ENCODE measurements around the gene ARAP1. TPM values are rescaled to one million over a fixed set of nuclear protein-coding genes. Genes with fewer than 3 reads are reported as not detected.

The ARAP1 gene
- polyA plus RNA-seq, 1 donor (not counting 4 experiments of a cell fraction or from before 2014, with no cell fraction given) = 32.8 TPM

DNA sequence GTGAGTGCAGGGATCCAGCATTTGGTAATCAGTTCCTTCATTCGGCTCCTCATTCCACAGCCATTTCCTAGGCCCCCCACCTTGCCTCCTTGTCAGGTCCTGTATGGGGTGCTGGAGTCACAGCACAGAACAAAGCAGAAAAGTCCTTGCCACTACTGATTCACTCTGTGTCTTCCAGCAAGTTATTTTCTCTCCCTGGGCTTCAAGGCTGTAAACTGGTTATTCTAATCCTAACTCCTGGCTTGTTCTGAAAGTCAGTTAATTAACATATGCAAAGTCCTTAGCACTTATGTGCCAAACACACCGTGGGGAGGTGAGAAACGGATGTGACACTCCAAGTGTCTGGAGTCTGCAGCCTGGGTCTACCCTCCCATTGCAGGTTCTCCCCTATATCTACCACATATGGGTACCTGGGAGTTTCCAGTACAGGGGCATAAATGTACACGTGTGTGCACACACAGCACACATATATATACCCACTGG lies 47.4 kb downstream of the ARAP1 start:
- Histone ChIP-seq H3K9ac (ENCODE audit: control insufficient read depth, extremely low read depth, insufficient read depth, low read length) (no peak overlapping the region), H3K27ac (ENCODE audit: control insufficient read depth, insufficient read depth, low read length) (no peak overlapping the region), H3K4me2 (ENCODE audit: control insufficient read depth, extremely low read depth, insufficient read depth, low read depth, low read length) (no peak overlapping the region), H3K9me3 (ENCODE audit: control insufficient read depth, low read depth, low read length) (no peaks in the 10 kb centered on the region), H3K36me3 (ENCODE audit: control insufficient read depth in 2 of 2, extremely low read depth in 1 of 2, insufficient read depth in 2 of 2, low read length in 2 of 2) (peaks cover 40 to 46% of the 10 kb centered on the region in 2 experiments), H4K20me1 (ENCODE audit: control insufficient read depth, extremely low read depth, insufficient read depth, low read length) (peaks cover 5% of the 10 kb centered on the region), H2AFZ (ENCODE audit: control insufficient read depth, low read length) (no peak overlapping the region), H3K4me3 (ENCODE audit: control insufficient read depth in 2 of 3, extremely low read depth in 1 of 3, insufficient read depth in 2 of 3, low read depth in 1 of 3, low read length in 3 of 3) (no peak overlapping the region), H3K4me1 (ENCODE audit: control insufficient read depth, extremely low read depth, insufficient read depth, low read length) (peaks cover 7% of the 10 kb centered on the region), H3K9me1 (ENCODE audit: control insufficient read depth, extremely low read depth, insufficient read depth, low read length) (peaks cover 1% of the 10 kb centered on the region), H3K27me3 (ENCODE audit: control insufficient read depth, extremely low read depth, insufficient read depth, low read length) (no peaks in the 10 kb centered on the region), H3K79me2 (ENCODE audit: control insufficient read depth, insufficient read depth, low read length) (no peaks in the 10 kb centered on the region)
- TF ChIP-seq, protein P1, sequence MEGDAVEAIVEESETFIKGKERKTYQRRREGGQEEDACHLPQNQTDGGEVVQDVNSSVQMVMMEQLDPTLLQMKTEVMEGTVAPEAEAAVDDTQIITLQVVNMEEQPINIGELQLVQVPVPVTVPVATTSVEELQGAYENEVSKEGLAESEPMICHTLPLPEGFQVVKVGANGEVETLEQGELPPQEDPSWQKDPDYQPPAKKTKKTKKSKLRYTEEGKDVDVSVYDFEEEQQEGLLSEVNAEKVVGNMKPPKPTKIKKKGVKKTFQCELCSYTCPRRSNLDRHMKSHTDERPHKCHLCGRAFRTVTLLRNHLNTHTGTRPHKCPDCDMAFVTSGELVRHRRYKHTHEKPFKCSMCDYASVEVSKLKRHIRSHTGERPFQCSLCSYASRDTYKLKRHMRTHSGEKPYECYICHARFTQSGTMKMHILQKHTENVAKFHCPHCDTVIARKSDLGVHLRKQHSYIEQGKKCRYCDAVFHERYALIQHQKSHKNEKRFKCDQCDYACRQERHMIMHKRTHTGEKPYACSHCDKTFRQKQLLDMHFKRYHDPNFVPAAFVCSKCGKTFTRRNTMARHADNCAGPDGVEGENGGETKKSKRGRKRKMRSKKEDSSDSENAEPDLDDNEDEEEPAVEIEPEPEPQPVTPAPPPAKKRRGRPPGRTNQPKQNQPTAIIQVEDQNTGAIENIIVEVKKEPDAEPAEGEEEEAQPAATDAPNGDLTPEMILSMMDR (optimal IDR thresholded peaks at IDR 0.05 in 1 of 3, IDR thresholded peaks at IDR 0.05 in 1 of 3, conservative IDR thresholded peaks at IDR 0.05 in 1 of 3; ENCODE audit: extremely low read depth in 1 of 3, insufficient read depth in 2 of 3, low read length in 3 of 3) = no peak
- no peak for TF ChIP-seq EZH2 (IDR thresholded peaks at IDR 0.05; ENCODE audit: low read length)
- dilution Hi-C loops (cut with MboI; ENCODE audit: extremely low pct_ligation_motif_present, low sequenced_read_pairs) = no loop called here
- FAIRE-seq (no peak), DNase-seq (ENCODE audit: low read depth, low spot score) (no peak)

DNA sequence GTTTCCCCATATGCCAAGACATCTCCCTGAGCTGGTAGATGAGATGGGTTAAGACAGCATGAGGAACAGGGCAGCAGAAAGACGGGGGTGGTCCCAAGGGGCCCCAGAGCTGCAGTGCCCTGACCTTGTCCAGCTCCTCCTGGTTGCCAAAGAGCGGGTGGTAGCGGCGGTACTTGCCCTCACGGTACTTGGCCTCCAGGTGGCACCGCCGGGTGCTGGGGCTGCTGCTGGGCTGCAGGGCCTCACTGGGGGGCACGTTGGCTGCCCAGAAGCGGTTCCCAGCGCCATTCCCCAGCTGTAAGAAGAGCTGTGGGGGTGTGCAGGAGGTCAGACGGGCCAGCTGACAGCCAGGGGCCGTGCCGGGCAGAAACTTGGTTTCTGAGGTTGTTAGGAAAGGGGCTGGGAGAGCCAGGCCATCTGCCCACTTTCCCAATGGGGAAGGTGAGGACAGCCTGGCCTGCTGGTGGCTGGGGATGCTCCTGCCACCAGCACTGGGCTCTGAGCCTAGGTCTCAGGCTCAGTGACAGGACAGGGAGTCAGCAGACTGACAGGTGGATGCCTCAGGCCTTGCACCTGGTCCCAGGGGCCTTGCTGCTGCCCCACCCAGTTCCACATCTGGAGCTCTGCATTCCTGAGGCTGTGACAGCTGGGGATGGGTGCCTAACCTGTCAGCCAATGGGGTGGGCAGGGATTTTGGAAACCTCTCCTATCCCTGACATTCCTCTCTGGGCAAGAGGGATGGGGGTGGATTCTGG lies 48.0 kb downstream of the ARAP1 start:
- H3K27me3 ChIP-seq (ENCODE audit: control insufficient read depth, extremely low read depth, insufficient read depth, low read length) = no peaks in the 10 kb centered on the region
- H3K9me3 ChIP-seq (ENCODE audit: control insufficient read depth, low read depth, low read length) = no peaks in the 10 kb centered on the region
- TF ChIP-seq EZH2 (IDR thresholded peaks at IDR 0.05; ENCODE audit: low read length) = no peak
- TF ChIP-seq, protein P1 (optimal IDR thresholded peaks at IDR 0.05 in 1 of 3, IDR thresholded peaks at IDR 0.05 in 1 of 3, conservative IDR thresholded peaks at IDR 0.05 in 1 of 3; ENCODE audit: extremely low read depth in 1 of 3, insufficient read depth in 2 of 3, low read length in 3 of 3) = peak; percentile 10 to 36 (median 25)
- peaks cover 5% of the 10 kb centered on the region for H4K20me1 ChIP-seq (ENCODE audit: control insufficient read depth, extremely low read depth, insufficient read depth, low read length)
- H3K27ac ChIP-seq (ENCODE audit: control insufficient read depth, insufficient read depth, low read length) = no peak overlapping the region
- peaks cover 36 to 50% of the 10 kb centered on the region in 2 experiments for H3K36me3 ChIP-seq (ENCODE audit: control insufficient read depth in 2 of 2, extremely low read depth in 1 of 2, insufficient read depth in 2 of 2, low read length in 2 of 2)
- dilution Hi-C loops (cut with MboI; ENCODE audit: extremely low pct_ligation_motif_present, low sequenced_read_pairs) = no loop called here
- H3K79me2 ChIP-seq (ENCODE audit: control insufficient read depth, insufficient read depth, low read length) = no peaks in the 10 kb centered on the region
- H3K4me3 ChIP-seq (ENCODE audit: control insufficient read depth in 2 of 3, extremely low read depth in 1 of 3, insufficient read depth in 2 of 3, low read depth in 1 of 3, low read length in 3 of 3) = no peak overlapping the region
- DNase-seq (ENCODE audit: low read depth, low spot score) (no peak), FAIRE-seq (no peak)
- H3K9me1 ChIP-seq (ENCODE audit: control insufficient read depth, extremely low read depth, insufficient read depth, low read length) = peaks cover 2% of the 10 kb centered on the region
- H2AFZ ChIP-seq (ENCODE audit: control insufficient read depth, low read length) = no peak overlapping the region
- H3K9ac ChIP-seq (ENCODE audit: control insufficient read depth, extremely low read depth, insufficient read depth, low read length) = no peak overlapping the region
- no peak overlapping the region for H3K4me2 ChIP-seq (ENCODE audit: control insufficient read depth, extremely low read depth, insufficient read depth, low read depth, low read length)
- H3K4me1 ChIP-seq (ENCODE audit: control insufficient read depth, extremely low read depth, insufficient read depth, low read length) = peaks cover 8% of the 10 kb centered on the region
